Testis (tissue), 3 donors: ENCODE measurements around the gene RRP15. TPM values are rescaled to one million over a fixed set of nuclear protein-coding genes. Genes with fewer than 3 reads are reported as not detected.

Experiments
- DNase-seq: peaks from one replicate; pipeline ENCODE4 v3.0.0-alpha.2; 2019
- H3K27ac ChIP-seq, 2 donors: fragments of 200-600 bp; sonication (generic); one replicate each; pipeline ENCODE4 v1.5.1; 2019
- H3K27me3 ChIP-seq: fragments of 200-600 bp; sonication (generic); one replicate; pipeline ENCODE4 v1.5.1; 2019
- H3K36me3 ChIP-seq: fragments of 200-600 bp; sonication (generic); one replicate; pipeline ENCODE4 v1.5.1; 2017; ENCODE audit warnings: low read depth; ENCODE audit errors: missing control alignments
- H3K4me1 ChIP-seq: fragments of 200-600 bp; sonication (generic); one replicate; pipeline ENCODE4 v1.5.1; 2019
- H3K4me3 ChIP-seq, 2 donors: fragments of 200-600 bp; sonication (generic); one replicate each; pipeline ENCODE4 v1.5.1; 2017 to 2019
- H3K9me3 ChIP-seq: fragments of 200-600 bp; sonication (generic); one replicate; pipeline ENCODE4 v1.5.1; 2017
- POLR2A ChIP-seq: fragments of 450-650 bp; IDR thresholded peaks from one replicate; pipeline ENCODE4 v1.6.1; 2017; ENCODE audit warnings: antibody characterized with exemption, mild to moderate bottlenecking, moderate library complexity
- WGBS, 2 donors: methylation state at CpG; one replicate each; pipeline ENCODE4 v1.1.5; 2018; 5-methylcytosine and 5-hydroxymethylcytosine counted together
- intact Hi-C: fragments of 100-400 bp; cut with DNase I; formaldehyde crosslinking; loops from one replicate; pipeline ENCODE4 v1.15.1; 2023; ENCODE audit warnings: low total_unique reads
- polyA plus RNA-seq: library from polyadenylated mRNA; stranded (reverse); fragments of 350-450 nt; fragmentation: Illumina TruSeq; extraction: RNeasy Lipid Tissue Mini Kit (QIAGEN cat#74804); gene quantifications from one replicate; pipeline ENCODE4 v1.2.3, GENCODE V29; 2014; ENCODE audit warnings: low read depth, low replicate concordance; ENCODE audit not compliant: insufficient read depth
- total RNA-seq, 2 donors: library from RNA; depleted of rRNA; stranded (reverse); fragments of >200 nt; gene quantifications; one replicate each; pipeline ENCODE4 v1.2.3, GENCODE V29; 2016
- TF ChIP-seq, protein P1 (sequence below), 3 experiments: fragments of 450-650 bp in 2 of 3; fragments of 200-600 bp in 1 of 3; sonication (generic) in 1 of 3; IDR thresholded peaks; one replicate each; pipeline ENCODE4 v1.5.1; 2016 to 2019; ENCODE audit warnings: antibody characterized with exemption in 3 of 3, mild to moderate bottlenecking in 2 of 3, moderate library complexity in 1 of 3

Gene RRP15
- total and polyA plus RNA-seq, 3 donors from 2014 or later = 5.5 to 9.7 (median 6.5) TPM

DNA sequence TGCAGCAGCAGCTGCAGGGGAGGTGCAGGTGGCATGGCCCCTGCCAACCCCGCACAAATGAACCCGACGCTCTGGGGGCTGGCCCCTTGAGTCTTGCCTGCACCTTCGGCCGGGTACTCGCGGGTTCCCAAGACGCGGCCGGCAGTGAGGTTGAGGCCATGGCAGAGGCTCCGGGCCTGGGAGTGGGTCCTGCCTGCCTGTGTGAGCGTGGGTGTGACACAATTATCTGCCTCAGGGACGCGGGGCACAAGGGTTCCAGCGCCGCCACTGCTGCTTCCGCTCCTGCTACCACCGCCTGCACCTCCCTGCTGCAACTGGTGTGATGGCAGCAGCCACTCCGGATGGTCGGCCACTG, 39.1 kb downstream of the RRP15 start:
- whole genome bisulfite sequencing, 2 donors = 72 to 83% methylated on average over 20 of the region's 20 CpGs
- Histone ChIP-seq H3K36me3 (no peaks in the 10 kb centered on the region), H3K4me3 (peak overlapping the region in 1 of 2 donors; percentile 34), H3K9me3 (no peaks in the 10 kb centered on the region), H3K27ac (no peak overlapping the region), H3K27me3 (no peaks in the 10 kb centered on the region), H3K4me1 (no peaks in the 10 kb centered on the region)
- TF ChIP-seq, protein P1, sequence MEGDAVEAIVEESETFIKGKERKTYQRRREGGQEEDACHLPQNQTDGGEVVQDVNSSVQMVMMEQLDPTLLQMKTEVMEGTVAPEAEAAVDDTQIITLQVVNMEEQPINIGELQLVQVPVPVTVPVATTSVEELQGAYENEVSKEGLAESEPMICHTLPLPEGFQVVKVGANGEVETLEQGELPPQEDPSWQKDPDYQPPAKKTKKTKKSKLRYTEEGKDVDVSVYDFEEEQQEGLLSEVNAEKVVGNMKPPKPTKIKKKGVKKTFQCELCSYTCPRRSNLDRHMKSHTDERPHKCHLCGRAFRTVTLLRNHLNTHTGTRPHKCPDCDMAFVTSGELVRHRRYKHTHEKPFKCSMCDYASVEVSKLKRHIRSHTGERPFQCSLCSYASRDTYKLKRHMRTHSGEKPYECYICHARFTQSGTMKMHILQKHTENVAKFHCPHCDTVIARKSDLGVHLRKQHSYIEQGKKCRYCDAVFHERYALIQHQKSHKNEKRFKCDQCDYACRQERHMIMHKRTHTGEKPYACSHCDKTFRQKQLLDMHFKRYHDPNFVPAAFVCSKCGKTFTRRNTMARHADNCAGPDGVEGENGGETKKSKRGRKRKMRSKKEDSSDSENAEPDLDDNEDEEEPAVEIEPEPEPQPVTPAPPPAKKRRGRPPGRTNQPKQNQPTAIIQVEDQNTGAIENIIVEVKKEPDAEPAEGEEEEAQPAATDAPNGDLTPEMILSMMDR (IDR thresholded peaks at IDR 0.05) = no peak
- TF ChIP-seq POLR2A = no peak
- DNase-seq = no peak
- intact Hi-C loops = no loop called here

DNA sequence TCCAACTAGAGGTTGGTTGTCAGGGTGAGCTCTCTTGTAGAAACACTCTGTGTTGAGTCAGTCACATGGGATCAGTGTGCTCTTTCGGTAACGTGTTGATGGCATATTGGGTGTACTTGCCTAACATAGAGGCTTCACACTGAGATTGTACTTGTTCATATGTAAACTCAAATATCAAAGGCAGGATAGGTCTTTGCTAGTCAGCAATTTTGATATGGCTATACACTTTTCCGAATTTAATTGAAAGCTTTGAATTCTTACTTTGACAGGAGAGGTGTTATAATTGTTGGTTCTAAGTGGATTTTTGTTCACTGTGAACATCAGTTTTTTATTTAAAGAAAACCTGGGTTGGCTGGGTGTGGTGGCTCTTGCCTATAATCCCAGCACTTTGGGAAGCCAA, 43.7 kb downstream of the RRP15 start:
- Histone ChIP-seq H3K27me3 (no peaks in the 10 kb centered on the region), H3K9me3 (no peaks in the 10 kb centered on the region), H3K36me3 (no peaks in the 10 kb centered on the region), H3K27ac (no peak overlapping the region), H3K4me3 (no peak overlapping the region), H3K4me1 (no peaks in the 10 kb centered on the region)
- no peak for TF ChIP-seq POLR2A
- TF ChIP-seq, protein P1 (IDR thresholded peaks at IDR 0.05) = no peak
- 62 to 88% methylated on average over 3 of the region's 3 CpGs for WGBS, 2 donors
- no peak for DNase-seq
- intact Hi-C loops = no loop called here

DNA sequence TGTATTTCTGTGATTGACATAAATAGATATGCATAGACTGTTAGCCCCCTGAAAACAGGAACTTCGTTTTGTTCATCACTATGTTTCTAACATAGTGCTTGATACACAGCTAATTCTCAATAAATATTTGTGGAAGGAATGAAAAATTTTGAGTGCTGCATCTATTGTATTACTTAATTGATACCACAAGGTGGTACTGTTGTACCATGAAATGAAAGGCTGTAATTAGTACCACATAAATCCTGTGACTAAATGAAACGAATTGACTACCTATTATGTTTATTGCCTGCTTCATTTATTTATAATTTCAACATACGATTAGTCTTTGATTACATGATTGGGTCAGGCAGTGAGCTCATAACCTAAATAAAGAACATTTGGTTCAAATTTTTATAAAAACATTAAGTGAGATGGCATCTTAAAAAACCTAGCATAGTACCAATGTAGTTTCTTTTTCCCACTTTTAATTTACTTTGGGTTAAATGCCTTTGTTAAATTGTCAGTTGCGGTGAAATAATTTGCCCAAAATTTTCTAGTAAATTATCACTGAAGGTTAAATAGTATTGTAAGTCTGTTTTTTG, 45.0 kb downstream of the RRP15 start:
- H3K27me3 ChIP-seq = no peaks in the 10 kb centered on the region
- H3K27ac ChIP-seq = no peak overlapping the region
- H3K9me3 ChIP-seq = no peaks in the 10 kb centered on the region
- H3K4me3 ChIP-seq = no peak overlapping the region
- DNase-seq = no peak
- 37 to 44% methylated on average over 4 of the region's 4 CpGs for WGBS, 2 donors
- intact Hi-C loops = loop anchor here (10.0 kb wide), 1 partner anchor 1235 kb away; no protein-coding TSS in a partner anchor
- TF ChIP-seq, protein P1 (IDR thresholded peaks at IDR 0.05) = peak; percentile 50 to 53 (median 51)
- TF ChIP-seq POLR2A = no peak
- no peaks in the 10 kb centered on the region for H3K4me1 ChIP-seq
- no peaks in the 10 kb centered on the region for H3K36me3 ChIP-seq

DNA sequence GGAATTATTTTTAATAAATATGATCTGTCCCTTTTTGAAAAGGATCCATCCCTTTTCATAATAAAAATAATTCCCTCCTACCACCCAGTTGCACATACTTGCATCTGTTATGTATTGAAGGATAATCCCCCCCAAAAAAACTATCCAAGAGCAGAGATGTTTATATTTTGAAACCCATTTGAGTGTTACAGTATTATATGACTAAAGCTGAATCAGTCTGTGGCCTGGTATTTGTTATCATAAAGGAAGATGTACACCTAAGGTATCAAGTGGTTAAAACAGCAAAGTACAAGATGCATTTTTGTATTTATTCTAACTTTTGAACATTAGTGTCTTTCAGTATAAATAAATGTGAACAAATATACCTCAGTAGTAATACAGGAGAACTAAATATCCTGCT, 47.3 kb downstream of the RRP15 start:
- Histone ChIP-seq H3K4me3 (no peak overlapping the region), H3K27me3 (no peaks in the 10 kb centered on the region), H3K27ac (no peak overlapping the region), H3K4me1 (no peaks in the 10 kb centered on the region), H3K9me3 (no peaks in the 10 kb centered on the region), H3K36me3 (no peaks in the 10 kb centered on the region)
- intact Hi-C loops = loop anchor here (10.0 kb wide), 1 partner anchor 1232 kb away; no protein-coding TSS in a partner anchor
- no peak for DNase-seq
- TF ChIP-seq POLR2A = no peak
- TF ChIP-seq, protein P1 (IDR thresholded peaks at IDR 0.05) = no peak

DNA sequence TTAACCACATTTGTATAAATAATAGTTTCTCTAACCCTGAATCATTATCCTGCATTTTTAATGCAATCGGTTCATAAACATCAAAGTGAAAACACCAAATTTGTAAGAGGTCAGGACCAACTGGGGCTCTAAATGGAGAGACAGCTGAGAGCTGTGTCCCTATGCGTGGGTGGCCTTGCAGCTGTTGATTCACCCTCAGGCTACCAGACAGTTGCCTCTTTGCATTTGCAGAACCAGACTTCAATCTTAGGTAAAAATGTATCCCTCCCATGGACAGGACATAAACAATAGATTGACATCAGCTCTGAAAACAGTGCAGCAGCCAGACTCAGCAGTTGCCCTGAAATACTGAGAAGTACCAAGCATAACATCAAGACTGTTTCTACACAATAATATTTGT, 51.2 kb downstream of the RRP15 start:
- TF ChIP-seq, protein P1 (IDR thresholded peaks at IDR 0.05) = no peak
- no peak for TF ChIP-seq POLR2A
- intact Hi-C loops = loop anchor here (10.0 kb wide), 1 partner anchor 1228 kb away; no protein-coding TSS in a partner anchor
- H3K27me3 ChIP-seq = no peaks in the 10 kb centered on the region
- H3K4me3 ChIP-seq = no peak overlapping the region
- H3K27ac ChIP-seq = no peak overlapping the region
- H3K4me1 ChIP-seq = no peaks in the 10 kb centered on the region
- H3K36me3 ChIP-seq = no peaks in the 10 kb centered on the region
- WGBS, 2 donors = 72 to 74% methylated on average over 2 of the region's 2 CpGs
- no peaks in the 10 kb centered on the region for H3K9me3 ChIP-seq
- DNase-seq = no peak
